H1 (cell line): ENCODE results near the gene ARHGEF10L. TPM values are rescaled to one million over a fixed set of nuclear protein-coding genes. Genes with fewer than 3 reads are reported as not detected.

Experiments
- CTCF ChIA-PET: fragments of 300-600 bp; sonication (Branson Sonifier 250); formaldehyde crosslinking; loops from one replicate; lab custom pipeline; 2021; ENCODE audit not compliant: partially characterized antibody; lab: Charles Lee
- POLR2A ChIA-PET: fragments of 300-600 bp; sonication (Branson Sonifier 250); formaldehyde crosslinking; loops from one replicate; lab custom pipeline; 2021; ENCODE audit warnings: inconsistent platforms; ENCODE audit not compliant: partially characterized antibody; lab: Charles Lee
- DNase-seq, 2 experiments: peaks; one replicate each; pipeline versions ENCODE4 v3.0.0 to v3.0.0-alpha.2; 2010 to 2022; ENCODE audit warnings: low spot score in 2 of 2, low read depth in 1 of 2, mixed read lengths in 1 of 2
- FAIRE-seq: peaks from 2 replicates; lab custom pipeline; 2011; peaks lifted over from hg19 to GRCh38; lab: Jason Lieb, UNC
- H2AFZ ChIP-seq: 2 replicates; pipeline ENCODE4 v1.8.1; 2012; ENCODE audit warnings: low read length, inconsistent platforms
- H2AK5ac ChIP-seq: 2 replicates; pipeline ENCODE4 v1.6.1; 2013; ENCODE audit warnings: low read depth, low read length
- H2BK120ac ChIP-seq: replicated peaks from 2 replicates; pipeline ENCODE3; 2013; ENCODE audit warnings: low read depth, low read length, inconsistent platforms
- H2BK12ac ChIP-seq: 2 replicates; pipeline ENCODE4 v1.6.1; 2013; ENCODE audit warnings: low read depth, low read length
- H2BK15ac ChIP-seq: 2 replicates; pipeline ENCODE4 v1.6.1; 2013; ENCODE audit warnings: low read length
- H2BK20ac ChIP-seq: 2 replicates; pipeline ENCODE4 v1.6.1; 2013; ENCODE audit warnings: low read length
- H2BK5ac ChIP-seq: 2 replicates; pipeline ENCODE4 v1.6.1; 2013; ENCODE audit warnings: low read depth, low read length
- H3K14ac ChIP-seq: 2 replicates; pipeline ENCODE4 v1.6.1; 2013; ENCODE audit warnings: inconsistent platforms; ENCODE audit not compliant: insufficient read length
- H3K18ac ChIP-seq: 2 replicates; pipeline ENCODE4 v1.6.1; 2013; ENCODE audit warnings: low read length; ENCODE audit errors: extremely low read depth
- H3K23ac ChIP-seq: 2 replicates; pipeline ENCODE4 v1.6.1; 2013; ENCODE audit warnings: inconsistent platforms; ENCODE audit not compliant: insufficient read length
- H3K23me2 ChIP-seq: 2 replicates; pipeline ENCODE4 v1.6.1; 2013; ENCODE audit warnings: low read depth, low read length
- H3K27ac ChIP-seq: 2 replicates; pipeline ENCODE4 v1.6.1; 2011; ENCODE audit warnings: low read depth, low read length, inconsistent platforms
- H3K27me3 ChIP-seq, 4 experiments: replicated peaks in 1 of 4; 1 replicate in 1 of 4; 2 replicates in 3 of 4; pipeline versions ENCODE4 v1.6.1 to v1.8.1; 2011 to 2013; ENCODE audit warnings: low read length in 3 of 4, mild to moderate bottlenecking in 3 of 4, inconsistent platforms in 2 of 4, mixed read lengths in 2 of 4, moderate library complexity in 1 of 4; ENCODE audit not compliant: control insufficient read depth in 3 of 4, insufficient read depth in 3 of 4; ENCODE audit errors: extremely low read depth in 1 of 4
- H3K36me3 ChIP-seq, 4 experiments: 2 replicates each; pipeline versions ENCODE4 v1.6.1 to v1.8.1; 2011 to 2013; ENCODE audit warnings: mild to moderate bottlenecking in 4 of 4, low read length in 3 of 4, moderate library complexity in 2 of 4, control low read depth in 1 of 4, inconsistent platforms in 1 of 4; ENCODE audit not compliant: insufficient read depth in 4 of 4, control insufficient read depth in 2 of 4
- H3K4ac ChIP-seq: replicated peaks from 2 replicates; pipeline ENCODE3; 2013; ENCODE audit warnings: low read length, low read depth, mixed read lengths, inconsistent platforms; ENCODE audit not compliant: insufficient read length
- H3K4me1 ChIP-seq, 4 experiments: replicated peaks in 1 of 4; 1 replicate in 1 of 4; 2 replicates in 3 of 4; pipeline versions ENCODE4 v1.6.1 to v1.8.1; 2011 to 2013; ENCODE audit warnings: low read length in 3 of 4, inconsistent platforms in 2 of 4, mixed read lengths in 1 of 4; ENCODE audit not compliant: insufficient read depth in 4 of 4, control insufficient read depth in 3 of 4
- H3K4me2 ChIP-seq, 2 experiments: 2 replicates each; pipeline versions ENCODE4 v1.6.1 to v1.8.1; 2011 to 2013; ENCODE audit warnings: low read depth in 2 of 2, low read length in 2 of 2, control low read depth in 1 of 2, inconsistent platforms in 1 of 2, mild to moderate bottlenecking in 1 of 2; ENCODE audit not compliant: insufficient read depth in 1 of 2
- H3K4me3 ChIP-seq, 4 experiments: fragments of 200-600, 300-600 bp in 1 of 4; sonication (generic), shearing (Covaris generic), sonication (Bioruptor Twin) in 1 of 4; 2 replicates each; pipeline versions ENCODE4 v1.5.1 to v1.8.1; 2011 to 2016; ENCODE audit warnings: low read length in 4 of 4, low read depth in 3 of 4, control low read depth in 2 of 4, inconsistent platforms in 2 of 4, mild to moderate bottlenecking in 2 of 4, mixed read lengths in 1 of 4, moderate library complexity in 1 of 4; ENCODE audit not compliant: insufficient read depth in 2 of 4; ENCODE audit errors: extremely low read depth in 1 of 4
- H3K56ac ChIP-seq: replicated peaks from 2 replicates; pipeline ENCODE3; 2013; ENCODE audit warnings: low read depth, mild to moderate bottlenecking, mixed read lengths, low read length, inconsistent platforms; ENCODE audit not compliant: insufficient read length
- H3K79me1 ChIP-seq: 2 replicates; pipeline ENCODE4 v1.6.1; 2013; ENCODE audit warnings: low read depth, low read length, control low read depth
- H3K79me2 ChIP-seq, 2 experiments: 2 replicates each; pipeline versions ENCODE4 v1.6.1 to v1.8.1; 2012 to 2013; ENCODE audit warnings: low read length in 2 of 2, mild to moderate bottlenecking in 2 of 2, inconsistent platforms in 1 of 2; ENCODE audit not compliant: insufficient read depth in 2 of 2, control insufficient read depth in 1 of 2
- H3K9ac ChIP-seq, 4 experiments: replicated peaks in 1 of 4; 1 replicate in 1 of 4; 2 replicates in 3 of 4; pipeline versions ENCODE4 v1.6.1 to v1.8.1; 2011 to 2013; ENCODE audit warnings: low read depth in 3 of 4, low read length in 3 of 4, control low read depth in 2 of 4, mild to moderate bottlenecking in 2 of 4, moderate library complexity in 2 of 4, inconsistent platforms in 1 of 4; ENCODE audit errors: extremely low read depth in 1 of 4
- H3K9me3 ChIP-seq, 2 experiments: 2 replicates each; pipeline versions ENCODE4 v1.6.1 to v1.8.1; 2012 to 2013; ENCODE audit warnings: mild to moderate bottlenecking in 2 of 2, moderate library complexity in 2 of 2, control low read depth in 1 of 2, inconsistent platforms in 1 of 2, low read depth in 1 of 2, low read length in 1 of 2, mixed read lengths in 1 of 2; ENCODE audit not compliant: insufficient read depth in 2 of 2
- H4K20me1 ChIP-seq, 2 experiments: replicated peaks in 1 of 2; 2 replicates each; pipeline versions ENCODE3 to v1.8.1; 2011 to 2013; ENCODE audit warnings: inconsistent platforms in 2 of 2, low read length in 2 of 2, mild to moderate bottlenecking in 1 of 2; ENCODE audit not compliant: insufficient read depth in 2 of 2, control insufficient read depth in 1 of 2
- H4K5ac ChIP-seq: 2 replicates; pipeline ENCODE4 v1.6.1; 2013; ENCODE audit warnings: low read length, low read depth, mixed read lengths, inconsistent platforms; ENCODE audit not compliant: insufficient read length
- H4K8ac ChIP-seq: 2 replicates; pipeline ENCODE4 v1.8.0; 2013; ENCODE audit warnings: mild to moderate bottlenecking, moderate library complexity, low read length, inconsistent platforms; ENCODE audit not compliant: insufficient read depth; ENCODE audit errors: extremely low read depth
- H4K91ac ChIP-seq: replicated peaks from 2 replicates; pipeline ENCODE3; 2013; ENCODE audit warnings: low read length, mixed read lengths, inconsistent platforms; ENCODE audit not compliant: insufficient read length
- BRCA1 ChIP-seq: IDR thresholded peaks from 2 replicates; pipeline ENCODE4 v1.6.1; 2012; ENCODE audit warnings: low read depth, low read length, improper control_type of control experiment
- CHD1 ChIP-seq: IDR thresholded peaks from 2 replicates; pipeline ENCODE4 v1.6.1; 2012; ENCODE audit warnings: low read depth, low read length, improper control_type of control experiment
- MAFK ChIP-seq: IDR thresholded peaks from 2 replicates; pipeline ENCODE4 v1.6.1; 2012; ENCODE audit warnings: low read depth, mild to moderate bottlenecking, improper control_type of control experiment, low read length
- MAX ChIP-seq: IDR thresholded peaks from 2 replicates; pipeline ENCODE4 v1.6.1; 2012; ENCODE audit warnings: inconsistent platforms
- NRF1 ChIP-seq: IDR thresholded peaks from 2 replicates; pipeline ENCODE4 v1.6.1; 2011; ENCODE audit warnings: mild to moderate bottlenecking, low read depth, low read length, improper control_type of control experiment
- SUZ12 ChIP-seq: fragments of 200-600 bp; sonication (generic); IDR thresholded peaks from 2 replicates; pipeline ENCODE4 v1.6.1; 2012; ENCODE audit warnings: mild to moderate bottlenecking, inconsistent platforms, low read length, moderate library complexity, mixed read lengths
- TAF1 ChIP-seq: IDR thresholded peaks from 2 replicates; pipeline ENCODE4 v1.6.1; 2011; ENCODE audit warnings: mild to moderate bottlenecking, low read depth, low read length
- WGBS, 2 experiments: shearing (Covaris generic) in 1 of 2; methylation state at CpG; one replicate each; pipeline versions ENCODE4 v1.1.6 to v1.1.7; 2013 to 2015; ENCODE audit warnings: low lambda C conversion rate in 2 of 2, mixed read lengths in 2 of 2, inconsistent platforms in 1 of 2, low coverage in 1 of 2, missing lambda C conversion rate in 1 of 2; ENCODE audit not compliant: insufficient replicate concordance in 2 of 2, insufficient coverage in 1 of 2, insufficient read length in 1 of 2; ENCODE audit errors: extremely low coverage in 1 of 2, missing lambda C conversion rate in 1 of 2; 5-methylcytosine and 5-hydroxymethylcytosine counted together
- polyA plus RNA-seq, 7 experiments: library from polyadenylated mRNA; depleted of rRNA in 3 of 7; stranded (reverse) in 5 of 7; unstranded in 2 of 7; fragments of >200 nt in 5 of 7; fragments of 200-250 nt in 2 of 7; gene quantifications; 1 replicate in 5 of 7; 2 replicates in 1 of 7; 4 replicates in 1 of 7; pipeline versions ENCODE4 v1.2.1 to v1.2.3, GENCODE V29; 2011 to 2013; ENCODE audit warnings: missing spikeins in 2 of 7, mixed read lengths in 2 of 7
- total RNA-seq: library from RNA; stranded (reverse); fragmentation: NEBNext Ultra II Directional; extraction: Animal tissue kit (Norgen Biotek cat#: 25700); gene quantifications from 2 replicates; pipeline ENCODE4 v1.2.1, GENCODE V29; 2021

The ARHGEF10L gene
- total and polyA plus RNA-seq, 2 of the 8 experiments (the other 6 are each of a cell fraction or from before 2014, with no cell fraction given), result 33.6 to 39.6 TPM

- CTCF ChIA-PET, result interaction anchor here (2.2 kb wide), 1 partner anchor 25 kb away, joined by 8 read pairs; no protein-coding TSS in a partner anchor
- Histone ChIP-seq H4K8ac (no peak overlapping the region), H4K5ac (no peak overlapping the region), H2AFZ (no peak overlapping the region), H4K20me1 (peaks cover 0 to 2% of the 10 kb centered on the region in 2 experiments), H2BK20ac (no peak overlapping the region), H3K23me2 (no peaks in the 10 kb centered on the region), H3K27ac (no peak overlapping the region), H3K4me2 (no peak overlapping the region), H3K36me3 (no peaks in the 10 kb centered on the region), H2BK12ac (no peak overlapping the region), H2BK5ac (no peak overlapping the region), H3K4ac (no peak overlapping the region), H2BK15ac (no peak overlapping the region), H3K79me2 (no peaks in the 10 kb centered on the region), H3K27me3 (no peaks in the 10 kb centered on the region), H3K9ac (no peak overlapping the region), H3K14ac (no peak overlapping the region), H2AK5ac (no peak overlapping the region), H2BK120ac (no peak overlapping the region), H3K79me1 (no peaks in the 10 kb centered on the region), H3K4me3 (no peak overlapping the region), H3K23ac (no peak overlapping the region), H3K56ac (no peak overlapping the region), H3K4me1 (no peaks in the 10 kb centered on the region; a peak in 1 of 7 replicates), H3K9me3 (no peaks in the 10 kb centered on the region), H4K91ac (no peak overlapping the region), H3K18ac (no peak overlapping the region)
- POLR2A ChIA-PET, result no interaction called here
- 88% methylated on average over 5 of the region's 5 CpGs; no CpG with 5 or more reads in 1 of the 2 experiments for WGBS, 2 experiments
- TF ChIP-seq NRF1, result no peak
- TF ChIP-seq MAFK, result no peak
- TF ChIP-seq BRCA1, result no peak
- no peak for TF ChIP-seq SUZ12
- TF ChIP-seq TAF1, result no peak
- no peak for TF ChIP-seq MAX
- no peak for TF ChIP-seq CHD1
- DNase-seq, result no peak
- no peak for FAIRE-seq
Observed at GRCh38 chr1:17719874-17720273, 180.4 kb downstream of the ARHGEF10L start.
